ENCODE results near the gene SLC35F6. TPM values are rescaled to one million over a fixed set of nuclear protein-coding genes. Genes with fewer than 3 reads are reported as not detected.

The SLC35F6 gene
- total RNA-seq: 29.8 TPM

GRCh38 chr2:26764078-26764887 is at the start of gene SLC35F6:
TSS of gene SLC35F6 (plus strand) at chr2:26764284. CDS start at chr2:26764350, 66 bp downstream.

GRCh38 chr2:26785431-26786206 is 21.5 kb downstream of the SLC35F6 start, which contains the start of gene CENPA:
TSS of gene CENPA (plus strand) at chr2:26786056. CDS start at chr2:26786197, 141 bp downstream.

Other genes with a start within 250 kb of the SLC35F6 start
- gene CIB4, start 122.9 kb upstream of the SLC35F6 start, total RNA-seq: not detected
- gene KCNK3, start 71.6 kb upstream of the SLC35F6 start, total RNA-seq: 10.1 TPM
- gene CENPA, start 21.8 kb downstream of the SLC35F6 start, total RNA-seq: 3.2 TPM
- 181 TPM for gene DPYSL5, start 83.8 kb downstream of the SLC35F6 start, total RNA-seq
- 39.9 TPM for gene MAPRE3, start 206.4 kb downstream of the SLC35F6 start, total RNA-seq

Data from diencephalon (tissue), 1 donor.